NCI-H226 (cell line): ENCODE data around the gene ABCB6.

Source experiments
- DNase-seq: peaks from one replicate; pipeline ENCODE4 v3.0.0-alpha.2; 2015

The ABCB6 gene

DNA sequence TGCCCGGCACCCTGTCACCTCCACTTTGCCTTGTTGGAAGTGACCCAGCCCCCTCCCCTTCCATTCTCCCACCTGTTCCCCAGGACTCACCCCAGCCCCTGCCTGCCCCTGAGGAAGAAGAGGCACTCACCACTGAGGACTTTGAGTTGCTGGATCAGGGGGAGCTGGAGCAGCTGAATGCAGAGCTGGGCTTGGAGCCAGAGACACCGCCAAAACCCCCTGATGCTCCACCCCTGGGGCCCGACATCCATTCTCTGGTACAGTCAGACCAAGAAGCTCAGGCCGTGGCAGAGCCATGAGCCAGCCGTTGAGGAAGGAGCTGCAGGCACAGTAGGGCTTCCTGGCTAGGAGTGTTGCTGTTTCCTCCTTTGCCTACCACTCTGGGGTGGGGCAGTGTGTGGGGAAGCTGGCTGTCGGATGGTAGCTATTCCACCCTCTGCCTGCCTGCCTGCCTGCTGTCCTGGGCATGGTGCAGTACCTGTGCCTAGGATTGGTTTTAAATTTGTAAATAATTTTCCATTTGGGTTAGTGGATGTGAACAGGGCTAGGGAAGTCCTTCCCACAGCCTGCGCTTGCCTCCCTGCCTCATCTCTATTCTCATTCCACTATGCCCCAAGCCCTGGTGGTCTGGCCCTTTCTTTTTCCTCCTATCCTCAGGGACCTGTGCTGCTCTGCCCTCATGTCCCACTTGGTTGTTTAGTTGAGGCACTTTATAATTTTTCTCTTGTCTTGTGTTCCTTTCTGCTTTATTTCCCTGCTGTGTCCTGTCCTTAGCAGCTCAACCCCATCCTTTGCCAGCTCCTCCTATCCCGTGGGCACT lies 36.2 kb downstream of the ABCB6 start:
- DNase-seq: no peak

GRCh38 chr2:219181531-219181930 lies 37.2 kb downstream of the ABCB6 start:
- no peak for DNase-seq

GRCh38 chr2:219180961-219181360 lies 37.8 kb downstream of the ABCB6 start:
- DNase-seq: no peak

DNA sequence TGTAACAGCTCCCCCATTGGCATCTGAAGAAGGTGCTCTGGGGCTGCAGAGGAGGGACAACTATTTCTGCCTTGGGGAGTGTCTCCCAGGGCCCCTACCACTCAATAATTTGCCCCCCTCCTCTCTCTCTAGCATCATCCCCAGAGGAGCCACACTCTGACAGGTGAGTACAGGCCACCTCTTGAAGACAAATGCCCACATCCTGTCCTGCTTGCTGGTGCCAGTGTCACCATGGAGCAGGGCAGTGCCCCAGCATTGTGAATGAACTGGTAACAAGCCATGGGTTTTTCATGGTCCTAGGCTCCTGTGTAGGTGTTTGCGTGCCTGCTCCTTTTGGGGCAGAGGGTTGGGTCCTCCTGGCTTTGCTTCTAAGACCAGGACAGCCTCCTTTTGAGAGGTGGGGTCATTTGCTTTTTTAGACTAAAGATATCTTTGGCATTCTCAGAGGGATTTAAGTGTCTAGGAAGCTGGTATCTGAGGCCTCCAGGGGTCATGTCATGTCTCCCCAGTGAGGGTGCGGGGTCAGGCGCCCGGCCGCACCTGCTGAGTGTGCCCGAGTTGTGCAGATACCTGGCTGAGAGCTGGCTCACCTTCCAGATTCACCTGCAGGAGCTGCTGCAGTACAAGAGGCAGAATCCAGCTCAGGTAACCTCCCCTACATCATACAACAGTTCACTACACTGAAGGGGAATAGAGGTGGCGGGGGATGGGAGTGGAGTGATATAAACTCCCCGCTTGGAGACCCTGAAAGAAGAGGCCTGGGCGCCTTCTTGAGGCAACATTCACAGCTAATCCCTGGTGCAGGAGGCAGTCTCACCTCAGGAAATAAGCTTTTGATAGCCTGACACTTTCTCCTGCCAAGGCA lies 38.9 kb downstream of the ABCB6 start:
- no peak for DNase-seq

GRCh38 chr2:219178377-219179175 lies 40.2 kb downstream of the ABCB6 start:
- DNase-seq: no peak

DNA sequence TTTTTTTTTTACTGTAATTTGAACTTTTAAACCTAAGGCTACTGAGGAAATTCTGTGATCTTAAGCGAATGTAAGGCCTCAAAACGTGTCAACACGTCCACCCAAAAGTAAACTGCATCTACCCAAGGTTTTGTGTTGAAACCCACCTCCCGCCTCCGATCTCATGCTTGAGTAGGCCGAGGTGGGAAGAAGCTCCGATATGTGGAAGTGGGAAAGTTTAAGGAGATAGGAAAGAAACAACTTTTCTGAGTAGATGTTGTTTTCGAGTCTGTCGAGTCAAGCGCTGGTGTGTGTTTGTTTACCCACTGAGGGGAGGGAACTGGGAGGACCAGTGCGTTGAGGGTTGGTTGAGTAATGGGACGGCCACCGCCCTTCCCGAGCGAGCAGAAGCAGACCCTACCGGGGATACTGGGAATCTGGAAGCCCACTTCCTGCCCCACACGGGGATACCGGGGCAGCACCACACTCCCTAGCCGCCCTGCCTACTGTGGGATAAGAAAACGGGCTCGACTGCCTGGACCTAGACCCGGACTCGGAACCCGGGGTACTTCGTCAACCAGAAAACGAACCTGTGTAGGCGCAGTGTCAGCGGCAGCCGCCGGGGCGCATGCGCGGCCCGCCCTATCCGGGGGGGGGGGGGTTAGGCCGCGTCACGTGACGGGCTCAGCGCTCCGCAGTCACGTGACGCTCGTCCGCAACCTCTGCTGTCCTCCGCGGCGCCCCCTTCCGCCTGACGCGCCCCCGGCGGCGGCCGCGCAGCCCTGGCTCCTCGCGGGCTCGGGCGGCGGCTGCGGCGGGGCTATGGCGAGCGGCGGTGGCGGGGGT lies 41.0 kb downstream of the ABCB6 start, which contains the start of gene RETREG2:
RETREG2 (plus strand) TSS at position 724 of the 825 bp plus-strand sequence; CDS start at position 802, 78 bp downstream.
- DNase-seq: peak; percentile 81

DNA sequence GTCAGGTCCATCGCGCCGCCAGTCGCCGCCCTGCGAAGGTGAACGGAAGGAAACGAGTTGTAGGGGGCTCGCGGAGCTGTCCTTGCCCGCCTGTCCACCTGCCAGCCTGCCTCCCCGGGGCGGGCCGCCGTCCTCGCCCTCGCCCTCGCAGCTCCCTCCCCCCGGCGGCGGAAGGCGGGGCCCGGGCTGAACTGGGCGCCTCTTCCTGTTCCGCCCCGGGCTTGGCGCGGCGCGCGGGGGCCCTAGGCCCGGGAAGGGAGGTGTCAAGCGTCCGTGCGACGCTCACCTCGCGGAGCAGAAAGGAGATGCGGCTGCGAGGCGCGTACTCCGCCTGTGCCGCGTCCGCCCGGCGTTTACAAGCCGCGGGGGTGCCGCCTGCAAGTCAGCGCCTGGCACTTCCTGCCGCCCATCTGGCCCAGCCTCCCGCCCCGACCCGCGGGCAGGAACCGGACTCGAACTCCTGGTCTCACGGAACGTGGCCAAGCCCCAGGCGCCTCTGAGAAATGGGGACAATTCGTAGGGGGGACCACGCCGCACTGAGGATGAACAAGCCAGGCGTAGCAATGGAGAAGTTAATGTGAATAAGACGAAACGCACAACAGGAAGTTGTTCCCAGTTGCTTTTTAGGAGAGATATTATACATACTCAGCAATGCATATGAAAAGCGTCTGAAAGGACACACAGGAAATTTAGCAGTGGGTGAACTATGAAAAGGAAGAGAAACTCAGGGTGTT lies 41.8 kb downstream of the ABCB6 start, which contains the start of gene CNPPD1:
CNPPD1 (minus strand) TSS at position 108 of the 734 bp plus-strand sequence; CDS start at position 11, 97 bp downstream.
- peak; percentile 85 for DNase-seq

DNA sequence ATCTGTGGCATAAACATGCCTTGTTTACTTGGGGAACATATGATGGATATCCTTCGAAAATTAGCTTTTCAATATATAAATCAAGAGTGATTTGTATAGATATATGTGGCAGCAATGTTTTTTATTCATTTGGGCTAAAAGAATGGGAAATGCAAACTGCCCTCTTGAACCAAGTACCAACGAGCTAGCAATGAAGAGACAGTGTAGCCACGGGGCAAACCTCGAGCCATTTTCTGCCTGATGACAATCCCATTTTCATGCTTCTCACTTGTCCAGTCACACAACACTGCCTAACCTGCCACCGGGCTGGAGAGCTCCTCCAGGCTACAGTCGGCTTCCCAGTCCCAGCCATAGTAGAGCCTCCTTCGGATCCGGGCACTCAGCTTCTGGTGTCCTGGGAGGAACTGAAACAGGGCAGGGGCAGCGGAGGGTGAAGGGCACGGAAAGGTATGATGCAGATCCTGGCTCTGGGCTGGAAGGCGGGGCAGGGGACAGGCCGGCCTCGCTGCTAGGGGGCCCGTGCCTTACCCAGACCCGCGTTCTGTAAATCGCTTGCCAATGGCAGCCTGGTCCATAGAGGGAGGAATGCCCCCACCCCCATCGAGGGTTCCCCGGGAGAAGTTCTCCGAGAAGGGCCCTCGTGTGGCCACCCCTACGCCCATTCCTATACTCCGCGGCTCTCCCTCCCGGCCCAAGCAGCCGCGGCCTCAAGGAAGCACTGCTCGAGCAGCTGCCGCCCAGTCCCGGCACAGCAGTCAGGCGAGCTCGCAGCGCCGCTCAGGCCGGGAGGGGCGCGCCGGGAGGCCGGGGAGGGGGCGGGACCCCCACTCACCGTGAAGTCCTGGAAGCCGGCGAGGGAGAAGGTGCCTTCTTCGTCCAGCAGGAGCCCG lies 42.6 kb downstream of the ABCB6 start:
- peak; percentile 34 for DNase-seq

GRCh38 chr2:219175486-219175885 lies 43.3 kb downstream of the ABCB6 start:
- no peak for DNase-seq

- DNase-seq: no peak
These were observed 44.0 kb downstream of the ABCB6 start for GRCh38 chr2:219174801-219175200.

DNA sequence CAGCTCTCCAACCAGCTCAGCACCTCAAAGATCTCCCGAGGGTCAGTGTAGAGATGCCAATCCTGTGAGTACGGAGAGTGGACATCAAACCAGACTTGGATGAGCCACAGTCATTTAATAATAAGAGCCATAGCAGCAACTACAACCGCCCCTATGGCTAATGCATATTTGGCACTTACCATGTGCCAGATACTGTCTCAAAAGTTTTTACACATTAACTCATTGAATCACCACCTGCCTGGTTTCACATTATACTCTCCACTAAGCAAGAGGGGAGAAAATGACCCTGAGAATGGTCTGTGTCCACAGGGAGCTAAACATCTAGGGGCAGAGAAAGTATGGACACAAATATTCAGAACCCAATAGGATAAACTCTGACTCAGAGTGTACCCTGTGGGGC lies 44.6 kb downstream of the ABCB6 start:
- DNase-seq: no peak

DNA sequence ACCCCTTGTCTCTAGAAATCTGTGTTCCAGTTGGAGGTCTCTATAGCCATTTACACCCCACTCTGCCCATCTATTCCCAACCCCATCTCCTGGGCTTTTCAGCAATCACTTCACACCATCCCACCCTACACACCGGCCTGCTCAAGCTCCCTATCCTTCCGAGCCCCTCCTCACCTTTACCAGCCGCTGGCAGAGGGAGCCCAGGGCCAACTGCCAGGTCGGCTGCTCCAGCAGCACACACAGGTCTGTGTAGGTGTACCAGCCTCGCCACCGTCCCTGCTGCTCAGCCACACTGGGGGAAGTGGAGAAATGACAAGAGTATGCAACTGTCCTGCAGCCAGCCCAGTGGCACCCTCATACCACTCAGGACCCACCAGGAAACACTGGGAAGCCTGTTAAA lies 45.6 kb downstream of the ABCB6 start:
- DNase-seq: no peak

DNA sequence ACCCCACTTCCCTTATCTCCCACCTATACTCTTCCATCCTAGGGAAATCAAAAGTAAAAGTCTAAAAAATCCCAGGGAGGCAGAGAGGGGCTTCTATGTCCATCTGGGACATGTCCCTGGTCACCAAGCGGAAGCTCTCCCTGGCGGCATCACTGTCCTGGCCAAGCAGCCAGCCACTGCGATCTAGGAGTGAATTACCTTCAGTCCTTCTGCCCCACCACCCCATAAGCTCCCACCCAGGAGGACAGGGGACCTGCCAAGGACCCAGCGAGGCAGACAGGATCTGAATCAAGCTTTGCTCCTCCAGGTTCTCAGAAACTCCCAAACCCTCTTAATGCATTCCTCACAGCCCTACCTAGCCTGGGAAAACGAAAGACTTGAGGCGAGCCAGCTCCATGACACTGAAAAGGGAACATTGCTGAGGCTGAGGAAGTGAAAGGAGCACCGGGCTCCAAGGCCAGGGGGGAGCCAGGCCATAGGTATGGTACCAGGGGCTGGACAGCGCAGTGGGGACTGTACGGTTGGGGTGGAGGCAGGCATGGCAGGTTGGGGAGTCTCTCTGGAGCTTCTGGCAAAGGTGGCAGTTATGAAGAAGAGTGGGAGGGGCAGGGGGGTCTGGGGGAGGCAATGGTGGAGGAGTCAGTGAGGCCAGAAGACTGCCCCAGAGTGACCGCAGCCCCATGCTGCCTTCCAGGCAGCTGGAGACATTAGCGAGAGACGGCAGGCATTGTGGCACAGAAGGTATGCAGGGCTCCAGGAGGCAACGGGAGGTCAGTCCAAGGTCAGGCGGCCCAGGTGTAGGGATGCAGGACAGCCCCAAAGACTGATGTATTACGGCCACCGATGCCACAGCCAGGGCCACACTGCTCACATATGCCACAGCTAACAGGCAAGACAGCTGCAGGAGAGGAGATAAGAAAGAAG lies 46.3 kb downstream of the ABCB6 start:
- no peak for DNase-seq

GRCh38 chr2:219171231-219171651 lies 47.5 kb downstream of the ABCB6 start:
- peak; percentile 56 for DNase-seq

DNA sequence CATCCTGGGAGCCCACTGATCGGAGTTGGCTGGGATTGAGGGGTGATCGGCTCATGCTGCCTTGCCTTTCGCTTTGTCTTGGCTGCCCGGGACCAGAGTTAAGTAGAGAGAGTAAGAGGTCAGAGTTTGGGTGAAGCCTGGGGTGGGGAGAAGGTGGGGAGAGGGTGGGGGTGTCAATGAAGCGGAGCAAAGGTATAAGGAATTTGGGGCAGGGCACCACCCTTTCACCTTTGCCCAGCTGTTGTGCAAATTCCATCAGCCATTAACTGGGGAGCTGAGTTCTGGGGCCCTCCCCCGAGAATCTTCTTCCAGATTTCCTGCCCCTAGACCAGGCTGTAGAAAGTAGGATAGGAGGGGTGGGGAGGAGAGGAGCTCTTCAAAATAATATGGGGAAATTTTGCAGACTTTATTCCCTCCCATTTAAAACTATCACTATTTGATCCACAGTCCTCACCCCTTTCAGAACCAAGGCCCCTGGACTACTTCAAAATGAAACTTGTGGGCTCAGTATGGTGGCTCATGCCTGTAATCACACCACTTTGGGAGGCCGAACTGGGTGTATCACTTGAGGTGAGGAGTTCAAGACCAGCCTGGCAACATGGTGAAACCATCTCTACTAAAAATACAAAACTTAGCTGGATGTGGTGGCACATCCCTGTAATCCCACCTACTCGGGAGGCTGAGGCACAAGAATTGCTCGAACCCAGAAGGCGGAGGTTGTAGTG lies 48.7 kb downstream of the ABCB6 start, which contains the start of gene SLC23A3:
SLC23A3 (minus strand) TSS at position 100 of the 725 bp plus-strand sequence; CDS start at position 55, 45 bp downstream.
- no peak for DNase-seq

- no peak for DNase-seq
These were observed 49.8 kb downstream of the ABCB6 start for GRCh38 chr2:219168932-219169331.

DNA sequence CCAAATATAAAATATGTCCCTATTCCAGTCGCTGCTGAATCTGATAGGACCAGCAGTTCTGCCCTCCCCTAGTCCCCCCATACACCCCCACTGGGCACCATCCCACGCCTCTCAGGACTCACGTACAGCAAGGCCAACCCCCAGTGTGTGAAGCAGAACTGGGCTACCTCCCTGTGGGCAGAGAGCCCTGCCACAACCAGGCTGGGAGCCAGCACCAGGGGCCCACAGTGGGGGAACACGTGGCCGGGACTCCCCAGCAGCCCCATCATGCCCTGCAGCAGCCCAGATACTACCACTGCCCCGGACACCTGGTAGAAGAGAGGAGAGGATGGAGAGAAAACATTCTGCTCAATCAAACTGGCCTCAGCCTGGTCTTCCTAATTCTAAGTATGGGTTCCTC lies 50.2 kb downstream of the ABCB6 start:
- no peak for DNase-seq

GRCh38 chr2:219167997-219168396 lies 50.8 kb downstream of the ABCB6 start:
- no peak for DNase-seq
